SK-N-SH (cell line): ENCODE data around the gene PRMT5. TPM values are rescaled to one million over a fixed set of nuclear protein-coding genes. Genes with fewer than 3 reads are reported as not detected.

ENCODE experiments used
- CTCF ChIA-PET: fragments of 300-600, 350-600 bp; formaldehyde crosslinking; extraction: SDS; loops from one replicate; lab custom pipeline; 2021; lab: Yijun Ruan, JAX
- POLR2A ChIA-PET: fragments of 350-600 bp; sonication (Branson Sonifier 250); formaldehyde crosslinking; extraction: SDS; loops from one replicate; lab custom pipeline; 2020; ENCODE audit warnings: antibody characterized with exemption, inconsistent platforms; lab: Yijun Ruan, JAX
- DNase-seq: peaks from one replicate; pipeline ENCODE4 v3.0.0; 2012
- H2AFZ ChIP-seq: fragments of 200-600 bp; sonication (generic); 2 replicates; pipeline ENCODE4 v1.8.1; 2016; ENCODE audit warnings: antibody characterized with exemption, mild to moderate bottlenecking, low read depth
- H3F3A ChIP-seq: fragments of 200-600 bp; sonication (generic); replicated peaks from 2 replicates; pipeline ENCODE3; 2016; ENCODE audit warnings: antibody characterized with exemption, mild to moderate bottlenecking; ENCODE audit not compliant: insufficient read depth
- H3K27ac ChIP-seq, 2 experiments: fragments of 200-500 bp in 1 of 2; fragments of 200-600 bp in 1 of 2; sonication (Bioruptor generic) in 1 of 2; sonication (generic), shearing (Covaris generic) in 1 of 2; 2 replicates each; pipeline versions ENCODE4 v1.5.1 to v1.6.1; 2014 to 2016; ENCODE audit warnings: low read depth in 2 of 2, inconsistent platforms in 1 of 2, low read length in 1 of 2, mild to moderate bottlenecking in 1 of 2, mixed read lengths in 1 of 2
- H3K27me3 ChIP-seq: fragments of 200-600 bp; sonication (generic), shearing (Covaris generic); 2 replicates; pipeline ENCODE4 v1.6.1; 2016; ENCODE audit warnings: mixed run types; ENCODE audit not compliant: insufficient read depth
- H3K36me3 ChIP-seq, 2 experiments: fragments of 200-500 bp in 1 of 2; fragments of 200-600 bp in 1 of 2; sonication (Bioruptor generic) in 1 of 2; sonication (generic) in 1 of 2; replicated peaks in 1 of 2; 2 replicates each; pipeline versions ENCODE3 to v1.5.1; 2014 to 2016; ENCODE audit warnings: low read length in 1 of 2, mild to moderate bottlenecking in 1 of 2; ENCODE audit not compliant: insufficient read depth in 2 of 2, control insufficient read depth in 1 of 2
- H3K4me1 ChIP-seq, 2 experiments: fragments of 200-500 bp in 1 of 2; fragments of 200-600 bp in 1 of 2; sonication (Bioruptor generic) in 1 of 2; sonication (generic), shearing (Covaris generic) in 1 of 2; 2 replicates each; pipeline versions ENCODE4 v1.5.1 to v1.6.1; 2014 to 2016; ENCODE audit warnings: low read depth in 1 of 2, low read length in 1 of 2, mixed run types in 1 of 2; ENCODE audit not compliant: insufficient read depth in 2 of 2, control insufficient read depth in 1 of 2
- H3K4me2 ChIP-seq: fragments of 200-600 bp; sonication (generic), shearing (Covaris generic); 2 replicates; pipeline ENCODE4 v1.6.1; 2017; ENCODE audit warnings: mixed run types
- H3K4me3 ChIP-seq, 2 experiments: fragments of 200-500 bp in 1 of 2; fragments of 200-600 bp in 1 of 2; sonication (Bioruptor generic) in 1 of 2; sonication (generic), shearing (Covaris generic) in 1 of 2; 2 replicates each; pipeline versions ENCODE4 v1.5.1 to v1.8.1; 2014 to 2016; ENCODE audit warnings: low read depth in 2 of 2, inconsistent platforms in 1 of 2, low read length in 1 of 2, mild to moderate bottlenecking in 1 of 2, mixed read lengths in 1 of 2, moderate library complexity in 1 of 2
- H3K79me2 ChIP-seq: fragments of 200-600 bp; sonication (generic); 2 replicates; pipeline ENCODE4 v1.8.1; 2017; ENCODE audit warnings: mild to moderate bottlenecking; ENCODE audit not compliant: insufficient read depth
- H3K9ac ChIP-seq: fragments of 200-600 bp; sonication (generic); 2 replicates; pipeline ENCODE4 v1.6.1; 2017; ENCODE audit warnings: mixed run types
- H3K9me2 ChIP-seq: fragments of 200-600 bp; sonication (generic); 2 replicates; pipeline ENCODE4 v1.6.1; 2017; ENCODE audit warnings: mixed run types
- H3K9me3 ChIP-seq: fragments of 200-600 bp; sonication (generic); 2 replicates; pipeline ENCODE4 v1.6.1; 2017; ENCODE audit warnings: mixed run types, mild to moderate bottlenecking, moderate library complexity
- H4K20me1 ChIP-seq: fragments of 200-600 bp; sonication (generic); 2 replicates; pipeline ENCODE4 v1.6.1; 2017; ENCODE audit warnings: mild to moderate bottlenecking, mixed run types; ENCODE audit not compliant: insufficient read depth
- CHD2 ChIP-seq: fragments of 150-350 bp; IDR thresholded peaks from 2 replicates; pipeline ENCODE4 v1.6.1; 2018; ENCODE audit warnings: low read length; ENCODE audit not compliant: partially characterized antibody
- ELF1 ChIP-seq: IDR thresholded peaks from 2 replicates; pipeline ENCODE4 v1.4.0; 2012
- EZH2phosphoT487 ChIP-seq: fragments of 200-600 bp; sonication (generic); IDR thresholded peaks from 2 replicates; pipeline ENCODE4 v1.6.1; 2017; ENCODE audit warnings: low read depth, mixed run types, mild to moderate bottlenecking, antibody characterized with exemption, moderate library complexity, borderline replicate concordance
- FOXJ3 ChIP-seq: sonication (generic); formaldehyde crosslinking; IDR thresholded peaks from 2 replicates; pipeline ENCODE4 v1.5.1; 2020; ENCODE audit warnings: mild to moderate bottlenecking, missing genetic modification reagents
- FOXM1 ChIP-seq: IDR thresholded peaks from 2 replicates; pipeline ENCODE4 v1.4.0; 2012; ENCODE audit warnings: low read depth, mild to moderate bottlenecking
- GABPA ChIP-seq: IDR thresholded peaks from 2 replicates; pipeline ENCODE4 v1.4.0; 2012; ENCODE audit warnings: low read depth, mild to moderate bottlenecking
- GATA2 ChIP-seq: sonication (generic); formaldehyde crosslinking; IDR thresholded peaks from 2 replicates; pipeline ENCODE4 v1.5.0; 2020; ENCODE audit warnings: mild to moderate bottlenecking, missing genetic modification reagents
- JUND ChIP-seq: IDR thresholded peaks from 2 replicates; pipeline ENCODE4 v1.4.0; 2012
- MXI1 ChIP-seq: IDR thresholded peaks from 2 replicates; pipeline ENCODE4 v1.6.1; 2012; ENCODE audit warnings: mild to moderate bottlenecking, low read depth, low read length, improper control_type of control experiment
- NRF1 ChIP-seq: IDR thresholded peaks from 2 replicates; pipeline ENCODE4 v1.6.1; 2012; ENCODE audit warnings: low read depth, mild to moderate bottlenecking, low read length
- POLR2AphosphoS5 ChIP-seq: IDR thresholded peaks from 2 replicates; pipeline ENCODE4 v1.6.1; 2012; ENCODE audit warnings: low read depth, low read length
- RCOR1 ChIP-seq: fragments of 150-350 bp; IDR thresholded peaks from 2 replicates; pipeline ENCODE4 v1.6.1; 2017; ENCODE audit warnings: antibody characterized with exemption, low read length
- RXRA ChIP-seq: IDR thresholded peaks from 2 replicates; pipeline ENCODE4 v1.4.0; 2012; ENCODE audit warnings: low read depth, mild to moderate bottlenecking, borderline replicate concordance
- SMC3 ChIP-seq: IDR thresholded peaks from 2 replicates; pipeline ENCODE4 v1.6.1; 2012; ENCODE audit warnings: low read depth, low read length, improper control_type of control experiment
- TAF1 ChIP-seq: IDR thresholded peaks from 2 replicates; pipeline ENCODE4 v1.6.1; 2012; ENCODE audit warnings: low read depth, mild to moderate bottlenecking, low read length, moderate library complexity, borderline replicate concordance
- TEAD4 ChIP-seq: IDR thresholded peaks from 2 replicates; pipeline ENCODE4 v1.4.0; 2012; ENCODE audit warnings: mild to moderate bottlenecking, borderline replicate concordance; ENCODE audit not compliant: insufficient read depth
- YY1 ChIP-seq: IDR thresholded peaks from 2 replicates; pipeline ENCODE4 v1.4.0; 2012; ENCODE audit warnings: low read depth, mild to moderate bottlenecking
- WGBS: methylation state at CpG from one replicate; pipeline ENCODE4 v1.1.6; 2017; ENCODE audit warnings: low lambda C conversion rate; 5-methylcytosine and 5-hydroxymethylcytosine counted together
- polyA plus RNA-seq, 3 experiments: library from polyadenylated mRNA; depleted of rRNA; stranded (reverse); fragments of >200 nt; gene quantifications; 2 replicates each; pipeline ENCODE4 v1.2.3, GENCODE V29; 2012
- TF ChIP-seq, protein P1 (sequence below): fragments of 200-600 bp; sonication (generic); IDR thresholded peaks from 2 replicates; pipeline ENCODE4 v1.6.1; 2017; ENCODE audit warnings: antibody characterized with exemption, mild to moderate bottlenecking, moderate library complexity
- TF ChIP-seq, protein P2 (sequence below): IDR thresholded peaks from 2 replicates; pipeline ENCODE4; 2012
- TF ChIP-seq, protein P3 (sequence below): fragments of 150-350 bp; IDR thresholded peaks from 2 replicates; pipeline ENCODE4 v1.6.1; 2016; ENCODE audit warnings: mild to moderate bottlenecking, low read depth, low read length
- TF ChIP-seq, protein P4 (sequence below): IDR thresholded peaks from 2 replicates; pipeline ENCODE4 v1.4.0; 2012; ENCODE audit warnings: low read depth

The PRMT5 gene
- polyA plus RNA-seq, 1 of the 3 experiments (the other 2 are of a cell fraction), result 132 TPM

DNA sequence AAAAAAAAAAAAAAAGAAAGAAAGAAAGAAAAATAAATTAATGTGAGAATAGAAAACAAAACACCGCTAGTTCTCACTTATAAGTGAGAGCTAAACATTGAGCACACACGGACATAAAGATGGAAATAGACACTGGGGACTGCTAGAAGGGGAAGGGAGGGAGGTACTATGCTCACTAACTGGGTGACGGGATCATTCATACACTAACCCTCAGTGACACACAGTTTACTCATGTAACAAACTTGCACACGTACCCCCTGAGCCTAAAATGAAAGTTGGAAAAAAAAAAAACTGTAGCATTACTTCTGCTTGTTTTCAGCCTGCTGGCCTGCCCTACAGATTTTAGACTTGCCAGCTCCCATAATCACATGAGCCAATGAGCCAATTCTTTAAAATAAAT, 10.5 kb upstream of the PRMT5 start:
- Histone ChIP-seq H3K9ac (no peak overlapping the region), H3K9me2 (no peaks in the 10 kb centered on the region), H3K4me2 (no peak overlapping the region), H3K9me3 (no peaks in the 10 kb centered on the region), H2AFZ (no peak overlapping the region), H3K27ac (no peak overlapping the region), H4K20me1 (no peaks in the 10 kb centered on the region), H3K36me3 (no peaks in the 10 kb centered on the region), H3K4me1 (no peaks in the 10 kb centered on the region), H3K79me2 (no peaks in the 10 kb centered on the region), H3F3A (no peaks in the 10 kb centered on the region), H3K4me3 (no peak overlapping the region), H3K27me3 (no peaks in the 10 kb centered on the region)
- POLR2A ChIA-PET, result no interaction called here
- CTCF ChIA-PET, result interaction anchor here (0.8 to 2.4 kb wide), 2 partner anchors 10 to 383 kb away, joined by 3 to 15 read pairs; partner anchors contain the start of gene PRMT5
- TF ChIP-seq RXRA (no peak), POLR2AphosphoS5 (no peak), MXI1 (no peak), TAF1 (no peak), RCOR1 (no peak), YY1 (no peak), GABPA (no peak), NRF1 (no peak), CHD2 (no peak), EZH2phosphoT487 (no peak), FOXJ3 (CRISPR knock-in tag) (no peak), SMC3 (no peak), GATA2 (CRISPR knock-in tag) (no peak), TEAD4 (no peak), FOXM1 (no peak), JUND (no peak)
- TF ChIP-seq, protein P1, sequence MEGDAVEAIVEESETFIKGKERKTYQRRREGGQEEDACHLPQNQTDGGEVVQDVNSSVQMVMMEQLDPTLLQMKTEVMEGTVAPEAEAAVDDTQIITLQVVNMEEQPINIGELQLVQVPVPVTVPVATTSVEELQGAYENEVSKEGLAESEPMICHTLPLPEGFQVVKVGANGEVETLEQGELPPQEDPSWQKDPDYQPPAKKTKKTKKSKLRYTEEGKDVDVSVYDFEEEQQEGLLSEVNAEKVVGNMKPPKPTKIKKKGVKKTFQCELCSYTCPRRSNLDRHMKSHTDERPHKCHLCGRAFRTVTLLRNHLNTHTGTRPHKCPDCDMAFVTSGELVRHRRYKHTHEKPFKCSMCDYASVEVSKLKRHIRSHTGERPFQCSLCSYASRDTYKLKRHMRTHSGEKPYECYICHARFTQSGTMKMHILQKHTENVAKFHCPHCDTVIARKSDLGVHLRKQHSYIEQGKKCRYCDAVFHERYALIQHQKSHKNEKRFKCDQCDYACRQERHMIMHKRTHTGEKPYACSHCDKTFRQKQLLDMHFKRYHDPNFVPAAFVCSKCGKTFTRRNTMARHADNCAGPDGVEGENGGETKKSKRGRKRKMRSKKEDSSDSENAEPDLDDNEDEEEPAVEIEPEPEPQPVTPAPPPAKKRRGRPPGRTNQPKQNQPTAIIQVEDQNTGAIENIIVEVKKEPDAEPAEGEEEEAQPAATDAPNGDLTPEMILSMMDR, result no peak
- TF ChIP-seq, protein P2, sequence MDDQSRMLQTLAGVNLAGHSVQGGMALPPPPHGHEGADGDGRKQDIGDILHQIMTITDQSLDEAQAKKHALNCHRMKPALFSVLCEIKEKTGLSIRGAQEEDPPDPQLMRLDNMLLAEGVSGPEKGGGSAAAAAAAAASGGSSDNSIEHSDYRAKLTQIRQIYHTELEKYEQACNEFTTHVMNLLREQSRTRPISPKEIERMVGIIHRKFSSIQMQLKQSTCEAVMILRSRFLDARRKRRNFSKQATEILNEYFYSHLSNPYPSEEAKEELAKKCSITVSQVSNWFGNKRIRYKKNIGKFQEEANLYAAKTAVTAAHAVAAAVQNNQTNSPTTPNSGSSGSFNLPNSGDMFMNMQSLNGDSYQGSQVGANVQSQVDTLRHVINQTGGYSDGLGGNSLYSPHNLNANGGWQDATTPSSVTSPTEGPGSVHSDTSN, result no peak
- WGBS, result 88% methylated on average over 4 of the region's 4 CpGs
- DNase-seq, result no peak

DNA sequence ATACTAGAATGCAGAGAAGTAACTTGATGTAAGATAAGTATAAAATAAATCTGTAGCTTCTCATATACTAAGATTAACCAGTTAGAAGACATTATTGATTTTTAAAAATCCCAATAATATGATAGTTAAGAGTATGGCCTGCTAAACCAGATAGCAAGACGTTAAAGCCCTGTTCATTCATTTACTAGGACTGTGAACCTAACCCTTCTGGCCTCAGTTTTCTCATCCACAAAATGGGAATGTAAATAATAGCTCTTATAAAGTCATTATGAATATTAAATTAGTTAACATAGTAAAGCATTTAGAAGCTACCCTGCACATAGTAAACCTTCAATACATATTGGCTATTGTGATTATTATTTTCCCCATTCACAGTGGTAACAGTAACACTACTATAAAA, 6.0 kb upstream of the PRMT5 start:
- DNase-seq, result no peak
- Histone ChIP-seq H3K9ac (no peak overlapping the region), H4K20me1 (no peaks in the 10 kb centered on the region), H3K27me3 (no peaks in the 10 kb centered on the region), H3K4me3 (no peak overlapping the region), H3K4me1 (no peaks in the 10 kb centered on the region), H2AFZ (no peak overlapping the region), H3K36me3 (no peaks in the 10 kb centered on the region), H3K9me3 (no peaks in the 10 kb centered on the region), H3K79me2 (no peaks in the 10 kb centered on the region), H3K9me2 (no peaks in the 10 kb centered on the region), H3K27ac (no peak overlapping the region), H3K4me2 (no peak overlapping the region), H3F3A (peaks cover 8% of the 10 kb centered on the region)
- CTCF ChIA-PET, result interaction anchor here (0.8 to 1.6 kb wide), 5 partner anchors 12 to 142 kb away, joined by 3 to 9 read pairs (median 5); no protein-coding TSS in a partner anchor
- TF ChIP-seq JUND (no peak), ELF1 (no peak), CHD2 (no peak), GABPA (no peak), RXRA (no peak), SMC3 (no peak)
- TF ChIP-seq, protein P2, result no peak
- TF ChIP-seq, protein P3, sequence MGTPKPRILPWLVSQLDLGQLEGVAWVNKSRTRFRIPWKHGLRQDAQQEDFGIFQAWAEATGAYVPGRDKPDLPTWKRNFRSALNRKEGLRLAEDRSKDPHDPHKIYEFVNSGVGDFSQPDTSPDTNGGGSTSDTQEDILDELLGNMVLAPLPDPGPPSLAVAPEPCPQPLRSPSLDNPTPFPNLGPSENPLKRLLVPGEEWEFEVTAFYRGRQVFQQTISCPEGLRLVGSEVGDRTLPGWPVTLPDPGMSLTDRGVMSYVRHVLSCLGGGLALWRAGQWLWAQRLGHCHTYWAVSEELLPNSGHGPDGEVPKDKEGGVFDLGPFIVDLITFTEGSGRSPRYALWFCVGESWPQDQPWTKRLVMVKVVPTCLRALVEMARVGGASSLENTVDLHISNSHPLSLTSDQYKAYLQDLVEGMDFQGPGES, result no peak
- TF ChIP-seq, protein P1, result no peak
- TF ChIP-seq, protein P4, sequence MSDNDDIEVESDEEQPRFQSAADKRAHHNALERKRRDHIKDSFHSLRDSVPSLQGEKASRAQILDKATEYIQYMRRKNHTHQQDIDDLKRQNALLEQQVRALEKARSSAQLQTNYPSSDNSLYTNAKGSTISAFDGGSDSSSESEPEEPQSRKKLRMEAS, result no peak
- POLR2A ChIA-PET, result no interaction called here
- 90% methylated on average over 1 of the region's 1 CpG for WGBS
